Motor neuron (in vitro differentiated cells): Measurements from ENCODE around the gene KCNC1. TPM values are rescaled to one million over a fixed set of nuclear protein-coding genes. Genes with fewer than 3 reads are reported as not detected.

Experiments
- ATAC-seq, 8 experiments: fragments of 200-7000 bp; cut with Tn5 transposase; replicated peaks in 6 of 8; 2 replicates each; pipeline ENCODE4 v1.8.0; 2021; ENCODE audit warnings: mild to moderate bottlenecking in 8 of 8, moderate library complexity in 8 of 8
- H3K27ac ChIP-seq, 2 donors: fragments of 250-450 bp; sonication (Bioruptor Pico); 2 replicates each; pipeline ENCODE4 v1.9.0; 2021; ENCODE audit warnings: antibody characterized with exemption in 2 of 2, mild to moderate bottlenecking in 2 of 2, moderate library complexity in 1 of 2
- H3K4me1 ChIP-seq, 2 donors: fragments of 250-450 bp; sonication (Bioruptor Pico); replicated peaks in 1 of 2; 2 replicates each; pipeline ENCODE4 v1.6.1; 2021; ENCODE audit warnings: antibody characterized with exemption in 2 of 2, mild to moderate bottlenecking in 2 of 2, moderate library complexity in 1 of 2
- H3K4me3 ChIP-seq, 5 donors: fragments of 250-450 bp; sonication (Bioruptor Pico); 2 replicates each; pipeline ENCODE4 v1.9.0; 2021; ENCODE audit warnings: antibody characterized with exemption in 5 of 5, mild to moderate bottlenecking in 5 of 5, moderate library complexity in 4 of 5
- whole genome bisulfite sequencing, 10 experiments: fragments of 450-650 bp; shearing (Covaris generic); methylation state at CpG; one replicate each; pipeline ENCODE4 v1.0.0; 2022; 5-methylcytosine and 5-hydroxymethylcytosine counted together
- in situ Hi-C, 9 experiments: fragments of 400-800 bp; cut with MboI; loops; one replicate each; pipeline ENCODE4 v1.15.0; 2021; ENCODE audit warnings: low sequenced_read_pairs in 9 of 9, low pct_unique_long_range_greater_than_20kb in 2 of 9; ENCODE audit not compliant: unreplicated experiment in 9 of 9
- total RNA-seq, 8 experiments: library from RNA; unstranded; fragments of 300-600 nt; gene quantifications; 2 replicates each; pipeline versions ENCODE4 v1.2.3 to v1.2.4, GENCODE V29; 2022

Gene KCNC1
- total RNA-seq, 8 experiments from 2014 or later, result 1.5 to 12.5 (median 6.2) TPM

GRCh38 chr11:17743808-17744119 is 9.2 kb downstream of the KCNC1 start:
- in situ Hi-C loops, result loop anchor here in 2 of 9 experiments (25.0 kb wide), 1 partner anchor 244 kb away; no protein-coding TSS in a partner anchor
- peak in 5 of 8 experiments; percentile 50 to 82 (median 78) for ATAC-seq
- H3K27ac ChIP-seq, result no peak overlapping the region

GRCh38 chr11:17744151-17744940 is 9.8 kb downstream of the KCNC1 start:
- peak in 4 of 8 experiments; percentile 3 to 9 (median 6) for ATAC-seq
- 68 to 82% (median 80%) methylated on average over 1 to 5 of the region's 10 CpGs; no CpG with 5 or more reads in 7 of the 10 experiments for WGBS, 10 experiments
- no peak overlapping the region for H3K4me3 ChIP-seq
- in situ Hi-C loops, result loop anchor here in 2 of 9 experiments (25.0 kb wide), 1 partner anchor 243 kb away; no protein-coding TSS in a partner anchor
- no peak overlapping the region for H3K27ac ChIP-seq
- peaks cover 2 to 6% of the 10 kb centered on the region in 2 donors for H3K4me1 ChIP-seq

More at GRCh38 chr11:17743808-17744119, 9.2 kb downstream of the KCNC1 start:
- 60 to 90% (median 70%) methylated on average over 1 to 2 of the region's 5 CpGs; no CpG with 5 or more reads in 7 of the 10 experiments for WGBS, 10 experiments
- peaks cover 2 to 7% of the 10 kb centered on the region in 2 donors for H3K4me1 ChIP-seq
- no peak overlapping the region for H3K4me3 ChIP-seq

- in situ Hi-C loops, result loop anchor here in 2 of 9 experiments (25.0 kb wide), 1 partner anchor 242 kb away; no protein-coding TSS in a partner anchor
- Histone ChIP-seq H3K4me3 (no peak overlapping the region), H3K4me1 (peaks cover 6 to 9% of the 10 kb centered on the region in 2 donors), H3K27ac (no peak overlapping the region)
- WGBS, 10 experiments, result 0 to 100% (median 83%) methylated on average over 1 to 7 of the region's 20 CpGs; no CpG with 5 or more reads in 5 of the 10 experiments
- peak; percentile 13 to 99 (median 41) for ATAC-seq
Measured at GRCh38 chr11:17745023-17745772, 10.6 kb downstream of the KCNC1 start.

GRCh38 chr11:17746096-17746495 is 11.5 kb downstream of the KCNC1 start:
- no peak overlapping the region for H3K27ac ChIP-seq
- 50 to 94% (median 81%) methylated on average over 1 to 9 of the region's 11 CpGs; no CpG with 5 or more reads in 2 of the 10 experiments for WGBS, 10 experiments
- no peak overlapping the region for H3K4me3 ChIP-seq
- ATAC-seq, result no peak
- peaks cover 15 to 18% of the 10 kb centered on the region in 2 donors for H3K4me1 ChIP-seq
- in situ Hi-C loops, result loop anchor here in 2 of 9 experiments (25.0 kb wide), 1 partner anchor 241 kb away; no protein-coding TSS in a partner anchor

GRCh38 chr11:17747131-17747955 is 12.8 kb downstream of the KCNC1 start:
- H3K4me3 ChIP-seq, result no peak overlapping the region
- H3K27ac ChIP-seq, result no peak overlapping the region
- in situ Hi-C loops, result loop anchor here in 2 of 9 experiments (25.0 kb wide), 1 partner anchor 240 kb away; no protein-coding TSS in a partner anchor
- H3K4me1 ChIP-seq, result peaks cover 15 to 31% of the 10 kb centered on the region in 2 donors
- WGBS, 10 experiments, result 70 to 100% (median 100%) methylated on average over 1 to 4 of the region's 19 CpGs; no CpG with 5 or more reads in 5 of the 10 experiments
- ATAC-seq, result no peak

- H3K27ac ChIP-seq, result no peak overlapping the region
- 70 to 100% (median 100%) methylated on average over 3 to 5 of the region's 8 CpGs; no CpG with 5 or more reads in 5 of the 10 experiments for WGBS, 10 experiments
- H3K4me1 ChIP-seq, result peaks cover 15 to 32% of the 10 kb centered on the region in 2 donors
- no peak overlapping the region for H3K4me3 ChIP-seq
- in situ Hi-C loops, result loop anchor here in 2 of 9 experiments (25.0 kb wide), 1 partner anchor 239 kb away; no protein-coding TSS in a partner anchor
- no peak for ATAC-seq
Measured at GRCh38 chr11:17748044-17748443, 13.5 kb downstream of the KCNC1 start.

- Histone ChIP-seq H3K4me1 (peaks cover 15 to 32% of the 10 kb centered on the region in 2 donors), H3K27ac (peak overlapping the region; percentile 25 to 43), H3K4me3 (no peak overlapping the region)
- WGBS, 10 experiments, result 21 to 97% (median 73%) methylated on average over 1 to 6 of the region's 19 CpGs; no CpG with 5 or more reads in 4 of the 10 experiments
- ATAC-seq, result no peak
- in situ Hi-C loops, result loop anchor here in 2 of 9 experiments (25.0 kb wide), 1 partner anchor 238 kb away; no protein-coding TSS in a partner anchor
Measured at GRCh38 chr11:17748761-17749721, 14.5 kb downstream of the KCNC1 start.

- WGBS, 10 experiments, result 20 to 100% (median 50%) methylated on average over 1 to 7 of the region's 13 CpGs; no CpG with 5 or more reads in 3 of the 10 experiments
- Histone ChIP-seq H3K4me1 (peaks cover 15 to 30% of the 10 kb centered on the region in 2 donors), H3K4me3 (no peak overlapping the region), H3K27ac (peak overlapping the region; percentile 43 to 63)
- peak in 4 of 8 experiments; percentile 52 to 87 (median 74) for ATAC-seq
- in situ Hi-C loops, result no loop called here
Measured at GRCh38 chr11:17750013-17750800, 15.6 kb downstream of the KCNC1 start.

- H3K4me1 ChIP-seq, result peaks cover 15 to 30% of the 10 kb centered on the region in 2 donors
- peak overlapping the region; percentile 35 to 63 for H3K27ac ChIP-seq
- no peak for ATAC-seq
- no peak overlapping the region for H3K4me3 ChIP-seq
- in situ Hi-C loops, result no loop called here
- 17 to 83% (median 67%) methylated on average over 1 of the region's 2 CpGs; no CpG with 5 or more reads in 3 of the 10 experiments for WGBS, 10 experiments
Measured at GRCh38 chr11:17750801-17751165, 16.2 kb downstream of the KCNC1 start.

- H3K4me3 ChIP-seq, result no peak overlapping the region
- in situ Hi-C loops, result no loop called here
Measured at GRCh38 chr11:17751558-17751957, 17.0 kb downstream of the KCNC1 start.

More at GRCh38 chr11:17751558-17751957, 17.0 kb downstream of the KCNC1 start:
- no peak for ATAC-seq
- whole genome bisulfite sequencing, 10 experiments, result 23 to 100% (median 80%) methylated on average over 1 to 2 of the region's 2 CpGs; no CpG with 5 or more reads in 5 of the 10 experiments
- Histone ChIP-seq H3K4me1 (peaks cover 15 to 30% of the 10 kb centered on the region in 2 donors), H3K27ac (peak overlapping the region in 1 of 2 donors; percentile 35)
